ENCODE data around the gene CFAP251.

CFAP251 gene

GRCh38 chr12:122005252-122005776, 86.9 kb downstream of the CFAP251 start:
- H3K27ac ChIP-seq, result no peak overlapping the region

DNA sequence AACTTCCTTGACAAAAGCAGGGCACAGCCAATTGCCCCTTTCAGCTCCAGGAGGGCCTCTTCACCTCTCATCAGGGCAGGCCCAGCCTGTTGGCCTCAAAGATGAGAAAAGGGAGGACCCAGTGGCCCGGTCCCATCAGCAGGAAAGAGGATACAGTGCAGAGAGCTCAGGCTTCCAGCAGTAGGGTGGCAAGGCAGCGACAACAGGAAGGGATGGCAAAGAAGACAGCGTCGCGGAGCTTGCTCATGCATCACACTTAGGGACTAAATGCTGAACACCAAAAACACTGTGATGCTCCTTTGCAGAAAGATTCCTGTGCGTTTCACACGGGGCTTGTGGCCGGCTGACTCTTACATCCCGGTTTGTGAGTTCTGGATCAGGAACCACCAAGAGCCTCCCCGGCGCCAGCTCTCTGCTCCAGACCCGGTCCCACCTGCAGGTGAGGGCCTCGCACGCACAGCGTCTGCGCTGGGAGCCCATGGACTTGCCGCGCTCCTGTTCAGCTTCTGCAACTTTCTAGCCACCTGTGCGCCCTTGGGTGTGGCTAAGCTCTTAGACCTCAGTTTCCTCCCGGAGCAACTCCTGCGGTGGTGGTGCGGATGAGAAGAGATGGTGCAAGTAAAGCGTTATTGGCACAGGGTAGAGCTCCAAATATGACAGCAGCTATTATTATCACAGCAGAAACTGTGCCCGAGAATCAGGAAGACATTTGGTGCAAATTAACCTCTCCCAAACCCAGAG, 88.0 kb downstream of the CFAP251 start:
- H3K4me3 ChIP-seq (ENCODE audit: low read depth, low read length), result no peak overlapping the region
- H3K27ac ChIP-seq, result no peak overlapping the region
- H3K4me1 ChIP-seq, result no peaks in the 10 kb centered on the region
- no peaks in the 10 kb centered on the region for H3K79me2 ChIP-seq
- H3K9ac ChIP-seq, result no peak overlapping the region
- H3K9me3 ChIP-seq (ENCODE audit: control insufficient read depth, low read length), result no peaks in the 10 kb centered on the region
- H3K4me2 ChIP-seq (ENCODE audit: low read length), result no peak overlapping the region
- H3K27me3 ChIP-seq (ENCODE audit: control insufficient read depth, insufficient read depth, low read length), result no peaks in the 10 kb centered on the region
- no peaks in the 10 kb centered on the region for H3K36me3 ChIP-seq (ENCODE audit: control insufficient read depth, insufficient read depth, low read length)
- H2AFZ ChIP-seq, result no peak overlapping the region
- TF ChIP-seq CTCF (IDR thresholded peaks at IDR 0.05), result no peak

More at GRCh38 chr12:122005252-122005776, 86.9 kb downstream of the CFAP251 start:
- H3K79me2 ChIP-seq, result no peaks in the 10 kb centered on the region
- no peaks in the 10 kb centered on the region for H3K9me3 ChIP-seq (ENCODE audit: control insufficient read depth, low read length)
- H3K4me3 ChIP-seq (ENCODE audit: low read depth, low read length), result no peak overlapping the region
- H3K9ac ChIP-seq, result no peak overlapping the region
- H3K4me1 ChIP-seq, result no peaks in the 10 kb centered on the region
- H3K36me3 ChIP-seq (ENCODE audit: control insufficient read depth, insufficient read depth, low read length), result no peaks in the 10 kb centered on the region
- no peak overlapping the region for H2AFZ ChIP-seq
- no peaks in the 10 kb centered on the region for H3K27me3 ChIP-seq (ENCODE audit: control insufficient read depth, insufficient read depth, low read length)
- no peak for TF ChIP-seq CTCF (IDR thresholded peaks at IDR 0.05)
- H3K4me2 ChIP-seq (ENCODE audit: low read length), result no peak overlapping the region

GRCh38 chr12:122009741-122010140, 91.3 kb downstream of the CFAP251 start:
- no peak for TF ChIP-seq CTCF (IDR thresholded peaks at IDR 0.05)
- no peaks in the 10 kb centered on the region for H3K4me1 ChIP-seq
- H2AFZ ChIP-seq, result no peak overlapping the region
- no peak overlapping the region for H3K27ac ChIP-seq
- no peak overlapping the region for H3K4me2 ChIP-seq (ENCODE audit: low read length)
- H3K79me2 ChIP-seq, result no peaks in the 10 kb centered on the region
- H3K27me3 ChIP-seq (ENCODE audit: control insufficient read depth, insufficient read depth, low read length), result no peaks in the 10 kb centered on the region
- no peak overlapping the region for H3K4me3 ChIP-seq (ENCODE audit: low read depth, low read length)
- H3K9me3 ChIP-seq (ENCODE audit: control insufficient read depth, low read length), result no peaks in the 10 kb centered on the region
- no peaks in the 10 kb centered on the region for H3K36me3 ChIP-seq (ENCODE audit: control insufficient read depth, insufficient read depth, low read length)
- H3K9ac ChIP-seq, result no peak overlapping the region

- no peak overlapping the region for H3K4me2 ChIP-seq (ENCODE audit: low read length)
- no peak overlapping the region for H3K9ac ChIP-seq
- no peak for TF ChIP-seq CTCF (IDR thresholded peaks at IDR 0.05)
- no peaks in the 10 kb centered on the region for H3K9me3 ChIP-seq (ENCODE audit: control insufficient read depth, low read length)
- no peak overlapping the region for H3K27ac ChIP-seq
- no peaks in the 10 kb centered on the region for H3K79me2 ChIP-seq
- no peak overlapping the region for H2AFZ ChIP-seq
- no peak overlapping the region for H3K4me3 ChIP-seq (ENCODE audit: low read depth, low read length)
- no peaks in the 10 kb centered on the region for H3K36me3 ChIP-seq (ENCODE audit: control insufficient read depth, insufficient read depth, low read length)
- H3K4me1 ChIP-seq, result no peaks in the 10 kb centered on the region
- no peaks in the 10 kb centered on the region for H3K27me3 ChIP-seq (ENCODE audit: control insufficient read depth, insufficient read depth, low read length)
These were observed 93.8 kb downstream of the CFAP251 start for GRCh38 chr12:122012184-122012583.

DNA sequence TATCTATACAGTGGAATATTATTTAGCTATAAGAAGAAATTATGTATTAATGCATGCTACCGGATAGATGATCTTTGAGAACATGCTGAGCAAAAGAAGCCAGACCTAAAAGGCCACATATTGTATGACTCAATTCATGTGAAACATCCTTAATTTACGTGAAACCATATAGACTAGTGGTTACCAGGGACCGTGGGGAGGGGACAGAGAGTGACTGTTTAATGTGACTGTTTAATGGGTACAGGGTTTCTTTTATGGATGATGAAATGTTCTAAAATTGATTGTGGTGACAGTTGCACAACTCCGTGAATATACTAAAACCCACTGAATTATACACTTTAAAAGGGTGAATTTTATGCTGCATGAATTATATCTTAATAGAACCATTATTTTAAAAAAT, 94.7 kb downstream of the CFAP251 start:
- H3K36me3 ChIP-seq (ENCODE audit: control insufficient read depth, insufficient read depth, low read length), result no peaks in the 10 kb centered on the region
- H3K9me3 ChIP-seq (ENCODE audit: control insufficient read depth, low read length), result no peaks in the 10 kb centered on the region
- H3K4me3 ChIP-seq (ENCODE audit: low read depth, low read length), result no peak overlapping the region
- no peaks in the 10 kb centered on the region for H3K79me2 ChIP-seq
- no peak overlapping the region for H3K9ac ChIP-seq
- no peak overlapping the region for H2AFZ ChIP-seq
- no peak for TF ChIP-seq CTCF (IDR thresholded peaks at IDR 0.05)
- H3K27me3 ChIP-seq (ENCODE audit: control insufficient read depth, insufficient read depth, low read length), result no peaks in the 10 kb centered on the region
- H3K4me2 ChIP-seq (ENCODE audit: low read length), result no peak overlapping the region
- H3K27ac ChIP-seq, result no peak overlapping the region
- H3K4me1 ChIP-seq, result no peaks in the 10 kb centered on the region
